ENCODE data around the gene KIF13A.

KIF13A gene

GRCh38 chr6:17714879-17715851, 272.3 kb downstream of the KIF13A start:
- no peak for DNase-seq

GRCh38 chr6:17714177-17714576, 273.3 kb downstream of the KIF13A start:
- no peak for DNase-seq

GRCh38 chr6:17712576-17712975, 274.9 kb downstream of the KIF13A start:
- no peak for DNase-seq

- no peak for DNase-seq
Measured at GRCh38 chr6:17710331-17710730, 277.1 kb downstream of the KIF13A start.

- no peak for DNase-seq
Measured at GRCh38 chr6:17709476-17709875, 278.0 kb downstream of the KIF13A start.

All from NCI-H2081 treated with DMSO at 0.1 percent for 48 hours (cell line).